Tibial nerve (tissue), 3 donors: ENCODE results near the gene MTHFD1.

Experiments
- POLR2A ChIP-seq, 2 donors: fragments of 450-650 bp; IDR thresholded peaks; one replicate each; pipeline ENCODE4 v1.6.1; 2017; ENCODE audit warnings: antibody characterized with exemption in 2 of 2, mild to moderate bottlenecking in 2 of 2, moderate library complexity in 2 of 2
- TF ChIP-seq, protein P1 (sequence below), 5 experiments: fragments of 200-600 bp in 3 of 5; fragments of 450-650 bp in 2 of 5; sonication (generic) in 3 of 5; IDR thresholded peaks; one replicate each; pipeline ENCODE4 v1.5.1; 2016 to 2019; ENCODE audit warnings: antibody characterized with exemption in 5 of 5, mild to moderate bottlenecking in 3 of 5, moderate library complexity in 2 of 5

DNA sequence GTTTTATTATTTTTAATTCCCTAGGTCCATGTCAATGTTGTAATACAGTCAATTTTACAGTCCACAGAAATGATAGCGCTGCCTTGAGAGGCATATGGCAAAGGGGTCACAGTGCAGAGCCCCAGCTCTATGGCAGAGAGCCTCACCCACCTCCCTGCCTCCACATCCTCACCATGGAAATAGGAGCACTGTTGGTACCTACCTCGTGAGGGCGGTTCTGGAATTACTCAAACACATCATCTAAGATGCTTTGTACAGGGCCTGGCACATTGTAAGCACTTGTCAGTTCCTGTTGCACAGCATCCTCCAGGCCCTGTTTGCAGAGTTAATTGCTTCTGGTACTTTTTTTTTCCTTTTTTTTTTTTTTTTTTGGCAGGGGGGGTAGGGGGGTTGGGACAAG lies 73.1 kb downstream of the MTHFD1 start:
- TF ChIP-seq, protein P1, sequence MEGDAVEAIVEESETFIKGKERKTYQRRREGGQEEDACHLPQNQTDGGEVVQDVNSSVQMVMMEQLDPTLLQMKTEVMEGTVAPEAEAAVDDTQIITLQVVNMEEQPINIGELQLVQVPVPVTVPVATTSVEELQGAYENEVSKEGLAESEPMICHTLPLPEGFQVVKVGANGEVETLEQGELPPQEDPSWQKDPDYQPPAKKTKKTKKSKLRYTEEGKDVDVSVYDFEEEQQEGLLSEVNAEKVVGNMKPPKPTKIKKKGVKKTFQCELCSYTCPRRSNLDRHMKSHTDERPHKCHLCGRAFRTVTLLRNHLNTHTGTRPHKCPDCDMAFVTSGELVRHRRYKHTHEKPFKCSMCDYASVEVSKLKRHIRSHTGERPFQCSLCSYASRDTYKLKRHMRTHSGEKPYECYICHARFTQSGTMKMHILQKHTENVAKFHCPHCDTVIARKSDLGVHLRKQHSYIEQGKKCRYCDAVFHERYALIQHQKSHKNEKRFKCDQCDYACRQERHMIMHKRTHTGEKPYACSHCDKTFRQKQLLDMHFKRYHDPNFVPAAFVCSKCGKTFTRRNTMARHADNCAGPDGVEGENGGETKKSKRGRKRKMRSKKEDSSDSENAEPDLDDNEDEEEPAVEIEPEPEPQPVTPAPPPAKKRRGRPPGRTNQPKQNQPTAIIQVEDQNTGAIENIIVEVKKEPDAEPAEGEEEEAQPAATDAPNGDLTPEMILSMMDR (IDR thresholded peaks at IDR 0.05) = no peak
- TF ChIP-seq POLR2A (IDR thresholded peaks at IDR 0.05) = no peak
